Measurements from ENCODE around the gene ANAPC10.

ANAPC10 gene

DNA sequence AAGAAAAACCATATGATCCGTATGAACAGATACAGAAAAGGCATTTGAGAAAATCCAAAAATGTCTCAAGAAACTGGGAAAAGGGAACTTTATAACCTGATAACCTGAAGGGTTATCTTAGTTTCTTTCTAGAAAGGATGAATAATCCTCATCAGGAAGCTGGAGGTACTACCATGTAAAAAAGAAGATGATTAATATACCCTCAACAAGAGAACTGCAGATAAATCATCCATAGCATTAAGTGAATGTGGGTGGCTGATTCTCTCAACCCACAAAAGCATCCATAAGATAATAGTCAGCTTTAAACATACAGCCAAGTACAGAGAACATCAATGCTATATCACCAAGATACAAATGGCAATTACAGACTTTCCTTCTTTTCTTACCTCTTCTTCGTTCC is 26.4 kb downstream of the ANAPC10 start:
- TF ChIP-seq, protein P1, sequence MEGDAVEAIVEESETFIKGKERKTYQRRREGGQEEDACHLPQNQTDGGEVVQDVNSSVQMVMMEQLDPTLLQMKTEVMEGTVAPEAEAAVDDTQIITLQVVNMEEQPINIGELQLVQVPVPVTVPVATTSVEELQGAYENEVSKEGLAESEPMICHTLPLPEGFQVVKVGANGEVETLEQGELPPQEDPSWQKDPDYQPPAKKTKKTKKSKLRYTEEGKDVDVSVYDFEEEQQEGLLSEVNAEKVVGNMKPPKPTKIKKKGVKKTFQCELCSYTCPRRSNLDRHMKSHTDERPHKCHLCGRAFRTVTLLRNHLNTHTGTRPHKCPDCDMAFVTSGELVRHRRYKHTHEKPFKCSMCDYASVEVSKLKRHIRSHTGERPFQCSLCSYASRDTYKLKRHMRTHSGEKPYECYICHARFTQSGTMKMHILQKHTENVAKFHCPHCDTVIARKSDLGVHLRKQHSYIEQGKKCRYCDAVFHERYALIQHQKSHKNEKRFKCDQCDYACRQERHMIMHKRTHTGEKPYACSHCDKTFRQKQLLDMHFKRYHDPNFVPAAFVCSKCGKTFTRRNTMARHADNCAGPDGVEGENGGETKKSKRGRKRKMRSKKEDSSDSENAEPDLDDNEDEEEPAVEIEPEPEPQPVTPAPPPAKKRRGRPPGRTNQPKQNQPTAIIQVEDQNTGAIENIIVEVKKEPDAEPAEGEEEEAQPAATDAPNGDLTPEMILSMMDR (conservative IDR thresholded peaks at IDR 0.05; ENCODE audit: low read length), result no peak
- no peak for DNase-seq (ENCODE audit: low read depth)
- H3K4me3 ChIP-seq (ENCODE audit: low read length), result no peak overlapping the region

DNA sequence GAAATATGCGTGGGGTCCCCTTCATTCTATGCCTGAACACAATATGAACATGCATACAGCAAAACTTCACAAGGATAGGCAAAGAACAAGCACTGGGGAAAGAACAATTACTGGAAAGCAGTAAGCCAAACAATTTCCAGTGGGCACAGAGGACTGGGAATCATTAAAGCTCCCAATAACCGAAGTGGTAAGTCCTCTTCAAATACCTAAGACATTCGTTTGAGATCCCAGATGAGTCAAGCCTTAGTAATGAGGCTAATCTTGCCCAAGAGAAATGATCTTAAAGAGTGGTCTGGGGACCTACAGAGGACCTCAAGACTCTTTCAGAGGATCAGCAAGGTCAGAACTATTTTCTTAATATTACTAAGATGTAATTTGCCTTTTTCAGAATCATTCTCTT is 28.6 kb downstream of the ANAPC10 start:
- H3K4me3 ChIP-seq (ENCODE audit: low read length), result no peak overlapping the region
- TF ChIP-seq, protein P1 (conservative IDR thresholded peaks at IDR 0.05; ENCODE audit: low read length), result no peak
- peak; percentile 62 for DNase-seq (ENCODE audit: low read depth)

DNA sequence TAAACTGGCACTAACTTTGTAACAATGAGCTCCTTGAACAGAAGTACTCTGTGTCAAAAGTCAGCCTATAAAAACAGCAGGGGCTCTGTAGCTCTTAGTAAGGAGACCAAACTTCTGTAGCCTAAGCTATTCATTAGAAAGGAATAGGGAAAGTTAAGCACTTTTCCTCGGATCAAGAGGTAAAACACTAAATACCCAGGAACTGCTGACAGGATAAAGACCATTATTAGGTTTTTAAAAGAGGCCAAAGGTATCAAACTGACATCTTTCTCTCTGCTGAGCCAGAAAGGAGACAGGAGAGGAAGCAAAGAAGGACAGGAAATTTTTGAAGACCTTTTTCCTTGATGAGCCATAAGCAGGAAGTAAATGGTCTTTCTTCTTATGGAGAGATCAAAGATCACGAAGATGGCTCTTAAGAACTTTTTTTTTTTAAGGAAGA is 31.9 kb downstream of the ANAPC10 start:
- DNase-seq (ENCODE audit: low read depth), result no peak
- H3K4me3 ChIP-seq (ENCODE audit: low read length), result no peak overlapping the region
- TF ChIP-seq, protein P1 (conservative IDR thresholded peaks at IDR 0.05; ENCODE audit: low read length), result no peak

DNA sequence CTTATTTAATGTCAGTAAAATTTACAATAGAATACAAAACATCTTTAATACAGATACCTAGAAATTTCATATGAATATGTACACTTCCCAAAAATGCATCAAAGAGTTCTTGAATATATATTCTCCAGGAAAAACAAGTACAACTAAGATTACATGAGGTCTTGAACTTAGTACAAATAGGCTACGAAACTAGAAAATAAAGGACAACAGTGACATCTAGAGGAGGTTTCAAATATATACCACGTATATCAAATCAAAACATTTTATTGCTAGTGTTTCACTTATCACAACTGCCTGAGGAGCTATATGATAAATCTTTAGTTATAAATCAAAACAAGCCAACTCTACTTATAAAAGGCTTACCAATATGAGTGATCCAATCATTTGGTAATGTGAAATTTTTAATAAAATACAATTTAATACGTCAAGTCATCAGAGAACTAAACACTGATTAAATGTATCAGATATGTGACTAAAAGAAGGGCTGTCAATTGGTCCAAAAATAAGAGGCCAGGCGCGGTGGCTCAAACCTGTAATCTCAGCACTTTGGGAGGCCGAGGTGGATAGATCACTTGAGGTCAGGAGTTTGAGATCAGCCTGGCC is 36.6 kb downstream of the ANAPC10 start:
- DNase-seq (ENCODE audit: low read depth), result peak; percentile 63
- TF ChIP-seq, protein P1 (conservative IDR thresholded peaks at IDR 0.05; ENCODE audit: low read length), result peak; percentile 56
- H3K4me3 ChIP-seq (ENCODE audit: low read length), result no peak overlapping the region

DNA sequence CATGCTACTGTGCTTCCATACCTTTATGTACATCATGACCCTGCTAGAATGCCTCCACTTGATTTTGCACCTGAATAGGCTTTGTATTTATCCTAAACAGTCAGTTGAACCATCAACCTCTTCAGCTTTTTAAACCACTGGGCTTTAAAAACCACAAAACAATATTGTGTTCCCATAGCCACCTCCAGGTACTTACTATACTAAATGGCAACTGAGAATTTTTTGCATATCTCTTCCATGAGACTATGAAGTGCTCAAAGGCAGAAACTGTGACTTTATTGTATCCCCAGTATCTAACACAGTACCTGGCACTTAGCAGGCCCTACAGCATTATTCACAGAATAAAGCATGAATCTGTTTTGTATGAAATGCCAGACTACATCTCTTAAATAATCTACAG is 39.7 kb downstream of the ANAPC10 start:
- TF ChIP-seq, protein P1 (conservative IDR thresholded peaks at IDR 0.05; ENCODE audit: low read length), result no peak
- DNase-seq (ENCODE audit: low read depth), result no peak
- no peak overlapping the region for H3K4me3 ChIP-seq (ENCODE audit: low read length)

DNA sequence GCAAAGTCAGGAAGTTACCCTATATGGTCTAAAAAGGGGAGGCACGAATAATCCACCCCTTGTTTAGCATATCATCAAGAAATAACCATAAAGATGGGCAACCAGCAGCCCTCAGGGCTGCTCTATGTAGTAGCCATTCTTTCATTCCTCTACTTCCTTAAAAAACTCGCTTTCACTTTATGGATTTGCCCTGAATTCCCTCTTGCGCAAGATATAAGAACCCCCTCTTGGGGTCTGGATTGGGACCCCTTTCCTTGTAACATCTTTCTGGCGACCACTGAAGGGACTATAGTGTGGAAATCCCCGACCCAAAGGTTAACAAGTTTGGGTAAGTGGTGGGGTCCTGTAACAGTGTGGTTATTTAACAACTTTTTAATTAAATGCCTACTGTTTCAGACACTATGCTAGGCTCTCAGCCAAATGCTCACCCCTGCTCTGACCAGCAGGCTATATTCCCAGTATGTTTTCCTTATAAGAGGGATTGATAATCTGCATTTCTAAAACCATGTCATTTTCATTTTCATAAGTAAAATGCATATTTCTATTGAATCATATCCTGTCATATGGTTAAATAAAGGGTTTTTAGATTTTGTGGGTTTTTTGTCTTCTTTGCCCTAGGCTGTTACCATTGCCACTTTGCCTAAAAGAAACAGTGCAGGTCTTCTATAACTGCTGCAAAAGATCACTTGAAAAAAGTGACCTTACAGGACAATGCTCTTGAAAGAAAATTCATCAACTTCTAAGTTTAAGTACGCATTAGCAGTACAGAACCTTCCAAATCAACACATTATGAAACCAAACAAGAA is 41.5 kb downstream of the ANAPC10 start:
- TF ChIP-seq, protein P1 (conservative IDR thresholded peaks at IDR 0.05; ENCODE audit: low read length), result no peak
- no peak for DNase-seq (ENCODE audit: low read depth)
- no peak overlapping the region for H3K4me3 ChIP-seq (ENCODE audit: low read length)

All from AG10803 (cell line).